Hair follicle dermal papilla cell (primary cell): ENCODE measurements around the gene IL10RB. TPM values are rescaled to one million over a fixed set of nuclear protein-coding genes. Genes with fewer than 3 reads are reported as not detected.

Experiments used
- total RNA-seq: library from RNA; depleted of rRNA; stranded (reverse); fragments of >200 nt; gene quantifications from 2 replicates; pipeline ENCODE4 v1.2.3, GENCODE V29; 2012

IL10RB gene
- total RNA-seq, result 60.2 and 71.6 TPM in 2 replicates

DNA sequence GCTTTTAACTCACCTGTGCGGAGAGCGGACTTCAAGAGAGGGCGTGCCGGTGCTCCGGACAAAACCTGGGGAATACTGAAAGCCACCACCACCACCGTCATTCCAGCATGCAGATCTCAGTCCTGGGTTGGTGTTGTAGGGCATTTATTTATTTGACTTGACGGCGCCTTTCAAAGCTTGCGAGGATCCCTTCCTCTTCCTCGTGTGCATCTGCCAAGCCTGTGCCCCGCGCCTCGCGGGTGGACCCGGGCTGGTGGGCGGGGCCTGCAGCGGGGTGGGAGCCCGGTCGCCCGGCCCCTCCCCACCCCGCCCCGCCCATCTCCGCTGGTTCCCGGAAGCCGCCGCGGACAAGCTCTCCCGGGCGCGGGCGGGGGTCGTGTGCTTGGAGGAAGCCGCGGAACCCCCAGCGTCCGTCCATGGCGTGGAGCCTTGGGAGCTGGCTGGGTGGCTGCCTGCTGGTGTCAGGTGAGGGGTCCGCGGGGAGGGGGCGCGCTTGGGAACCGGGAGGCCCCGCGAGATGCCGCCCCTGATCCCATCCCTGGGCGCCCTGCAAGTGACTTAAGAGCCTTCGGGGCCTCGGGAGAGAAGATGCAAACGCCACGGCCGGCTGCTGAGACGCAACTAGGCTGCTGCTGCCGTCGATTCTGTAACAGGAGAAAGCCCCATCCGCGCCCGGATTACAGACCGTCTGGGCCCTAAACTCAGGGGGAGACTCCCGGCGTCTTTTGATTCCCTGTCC is at the start of gene IL10RB:
IL10RB (plus strand) TSS at position 318 of the 739 bp plus-strand sequence; CDS start at position 417, 99 bp downstream.

DNA sequence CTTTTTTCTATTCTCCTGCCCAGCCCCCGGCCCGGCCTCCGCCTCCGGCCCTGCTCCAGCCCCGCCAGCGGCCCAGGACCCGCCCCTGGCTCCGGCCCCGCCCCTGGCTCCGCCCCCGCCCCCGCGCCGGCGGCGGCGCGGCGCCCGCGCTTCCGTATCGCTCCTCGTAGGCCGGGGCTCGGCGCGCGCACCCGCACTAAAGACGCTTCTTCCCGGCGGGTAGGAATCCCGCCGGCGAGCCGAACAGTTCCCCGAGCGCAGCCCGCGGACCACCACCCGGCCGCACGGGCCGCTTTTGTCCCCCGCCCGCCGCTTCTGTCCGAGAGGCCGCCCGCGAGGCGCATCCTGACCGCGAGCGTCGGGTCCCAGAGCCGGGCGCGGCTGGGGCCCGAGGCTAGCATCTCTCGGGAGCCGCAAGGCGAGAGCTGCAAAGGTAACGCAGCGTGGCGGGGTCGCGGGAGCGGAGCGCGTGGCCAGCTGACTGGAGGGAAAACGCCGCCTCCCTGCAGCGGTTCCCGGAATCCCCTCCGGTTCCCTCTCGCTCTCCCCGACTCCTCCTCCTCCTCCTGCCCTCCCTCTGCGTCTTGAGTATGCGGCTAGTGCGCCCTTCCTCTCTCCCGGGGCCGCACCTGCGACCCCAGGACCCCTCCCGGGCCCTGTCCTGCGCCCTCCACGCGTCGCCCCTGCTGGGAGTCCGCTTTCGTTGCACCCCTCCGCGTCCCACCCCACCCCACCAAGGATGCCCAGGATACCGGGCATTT is 36.2 kb upstream of the IL10RB start, which contains the start of gene IFNAR2:
IFNAR2 (plus strand) TSS at position 155 of the 761 bp plus-strand sequence. CDS start 11,985 bp downstream, outside the sequence.

DNA sequence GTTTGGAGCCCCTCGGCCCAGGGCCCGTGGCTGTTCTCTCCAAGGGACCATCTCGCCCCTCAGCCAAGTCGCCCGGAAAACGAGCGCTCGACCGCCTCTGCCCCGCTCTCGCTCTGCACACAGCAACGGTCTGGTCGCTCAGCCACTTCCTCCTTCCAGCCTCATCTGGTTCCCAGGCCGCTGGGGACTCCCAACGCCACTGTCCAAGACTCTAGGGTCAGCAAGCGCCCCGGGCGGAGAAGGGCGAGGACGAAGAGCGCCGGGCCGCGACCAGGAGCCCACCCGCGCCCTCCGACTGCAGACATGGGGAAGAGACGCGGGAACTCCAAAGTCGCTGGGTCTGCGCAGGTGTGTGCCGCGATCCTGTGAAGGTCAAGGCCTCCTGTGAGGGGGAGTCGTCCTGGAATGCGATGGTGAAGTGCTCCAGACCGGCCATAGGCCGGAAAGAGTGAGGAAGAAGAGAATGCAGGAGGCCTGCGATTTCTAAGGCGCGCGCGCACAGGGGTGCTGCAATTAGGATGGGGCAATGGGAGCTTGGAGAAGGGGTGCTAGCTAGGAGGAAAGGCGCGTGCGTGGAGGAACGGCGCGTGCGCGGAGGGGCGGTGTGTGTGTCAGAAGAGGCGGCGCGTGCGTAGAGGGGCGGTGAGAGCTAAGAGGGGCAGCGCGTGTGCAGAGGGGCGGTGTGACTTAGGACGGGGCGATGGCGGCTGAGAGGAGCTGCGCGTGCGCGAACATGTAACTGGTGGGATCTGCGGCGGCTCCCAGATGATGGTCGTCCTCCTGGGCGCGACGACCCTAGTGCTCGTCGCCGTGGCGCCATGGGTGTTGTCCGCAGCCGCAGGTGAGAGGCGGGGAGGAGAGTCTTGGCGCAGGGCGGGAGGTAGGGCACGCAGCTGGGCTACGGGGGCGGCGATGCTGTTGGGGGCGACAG is 58.4 kb downstream of the IL10RB start, which contains the start of gene IFNAR1:
IFNAR1 (plus strand) TSS at position 680 of the 931 bp plus-strand sequence; CDS start at position 766, 86 bp downstream.

Other genes with a start within 250 kb of the IL10RB start
- gene OLIG2, start 240.4 kb upstream of the IL10RB start, total RNA-seq, result not detected in 2 replicates
- not detected in 2 replicates for gene OLIG1, start 196.2 kb upstream of the IL10RB start, total RNA-seq
- gene IFNAR2, start 36.4 kb upstream of the IL10RB start, total RNA-seq, result 4.6 and 7.8 TPM in 2 replicates
- 23.6 and 31.0 TPM in 2 replicates for gene IFNAR1, start 58.6 kb downstream of the IL10RB start, total RNA-seq
- gene IFNGR2, start 137.0 kb downstream of the IL10RB start, total RNA-seq, result 50.9 and 52.1 TPM in 2 replicates
- gene TMEM50B, start 213.6 kb downstream of the IL10RB start, total RNA-seq, result 46.3 and 49.7 TPM in 2 replicates
- gene DNAJC28, start 225.3 kb downstream of the IL10RB start, total RNA-seq, result 1.1 and 1.5 TPM in 2 replicates